Liver (tissue), 9 donors: ENCODE measurements around the gene A1CF. TPM values are rescaled to one million over a fixed set of nuclear protein-coding genes. Genes with fewer than 3 reads are reported as not detected.

ENCODE experiments used
- DNase-seq: peaks from one replicate; pipeline ENCODE4 v3.0.0-alpha.2; 2017; ENCODE audit warnings: low spot score
- H3K27ac ChIP-seq, 2 donors: one replicate each; pipeline ENCODE4 v1.7.0; 2013; ENCODE audit warnings: inconsistent platforms in 2 of 2, low read length in 2 of 2, control low read depth in 1 of 2, low read depth in 1 of 2, mild to moderate bottlenecking in 1 of 2
- H3K27me3 ChIP-seq, 4 donors: one replicate each; pipeline versions ENCODE4 v1.6.1 to v1.7.0; 2013; ENCODE audit warnings: low read length in 3 of 4, inconsistent platforms in 1 of 4, mild to moderate bottlenecking in 1 of 4, moderate library complexity in 1 of 4; ENCODE audit not compliant: control insufficient read depth in 4 of 4, insufficient read depth in 4 of 4
- H3K36me3 ChIP-seq, 4 donors: one replicate each; pipeline versions ENCODE4 v1.6.1 to v1.7.0; 2013; ENCODE audit warnings: low read length in 3 of 4, mild to moderate bottlenecking in 3 of 4, low read depth in 1 of 4, moderate library complexity in 1 of 4; ENCODE audit not compliant: control insufficient read depth in 4 of 4, insufficient read depth in 3 of 4
- H3K4me1 ChIP-seq, 4 donors: one replicate each; pipeline versions ENCODE4 v1.6.1 to v1.7.0; 2013; ENCODE audit warnings: low read length in 3 of 4, mild to moderate bottlenecking in 3 of 4, moderate library complexity in 1 of 4; ENCODE audit not compliant: control insufficient read depth in 4 of 4, insufficient read depth in 4 of 4
- H3K4me3 ChIP-seq, 3 donors: one replicate each; pipeline versions ENCODE4 v1.6.1 to v1.7.0; 2013; ENCODE audit warnings: low read length in 3 of 3, control low read depth in 1 of 3, low read depth in 1 of 3, mild to moderate bottlenecking in 1 of 3
- H3K9ac ChIP-seq, 2 donors: one replicate each; pipeline ENCODE4 v1.7.0; 2013; ENCODE audit warnings: low read length in 2 of 2, mild to moderate bottlenecking in 2 of 2, moderate library complexity in 2 of 2, control low read depth in 1 of 2, low read depth in 1 of 2
- H3K9me3 ChIP-seq, 4 donors: one replicate each; pipeline versions ENCODE4 v1.6.1 to v1.7.0; 2013; ENCODE audit warnings: low read length in 3 of 4; ENCODE audit not compliant: control insufficient read depth in 4 of 4
- ATF3 ChIP-seq: IDR thresholded peaks from 2 replicates; pipeline ENCODE4 v1.6.1; 2016; ENCODE audit warnings: antibody characterized with exemption
- CTCF ChIP-seq: fragments of 150-350 bp; IDR thresholded peaks from 2 replicates; pipeline ENCODE4 v1.5.1; 2017; ENCODE audit warnings: improper control_type of control experiment, low read depth, low read length; ENCODE audit not compliant: missing input control
- EGR1 ChIP-seq, 2 donors: IDR thresholded peaks; 2 replicates each; pipeline ENCODE4 v1.6.1; 2016 to 2018; ENCODE audit warnings: antibody characterized with exemption in 2 of 2, low read depth in 2 of 2
- FOXA1 ChIP-seq: IDR thresholded peaks from 2 replicates; pipeline ENCODE4 v1.6.1; 2016; ENCODE audit warnings: antibody characterized with exemption
- FOXA2 ChIP-seq: IDR thresholded peaks from 2 replicates; pipeline ENCODE4 v1.6.1; 2016; ENCODE audit warnings: antibody characterized with exemption
- GABPA ChIP-seq, 2 donors: IDR thresholded peaks in 1 of 2; conservative IDR thresholded peaks in 1 of 2; 2 replicates each; pipeline ENCODE4 v1.6.1; 2016; ENCODE audit warnings: antibody characterized with exemption in 2 of 2, mild to moderate bottlenecking in 1 of 2, moderate library complexity in 1 of 2
- HNF4G ChIP-seq: IDR thresholded peaks from 2 replicates; pipeline ENCODE4 v1.6.1; 2016; ENCODE audit warnings: antibody characterized with exemption
- MAX ChIP-seq: IDR thresholded peaks from 2 replicates; pipeline ENCODE4 v1.6.1; 2016; ENCODE audit warnings: antibody characterized with exemption
- NR2F2 ChIP-seq: IDR thresholded peaks from 2 replicates; pipeline ENCODE4 v1.6.1; 2016; ENCODE audit warnings: antibody characterized with exemption
- RAD21 ChIP-seq, 2 donors: IDR thresholded peaks; 2 replicates each; pipeline ENCODE4 v1.6.1; 2016; ENCODE audit warnings: antibody characterized with exemption in 2 of 2, mild to moderate bottlenecking in 2 of 2
- REST ChIP-seq: IDR thresholded peaks from 2 replicates; pipeline ENCODE4 v1.6.1; 2016; ENCODE audit warnings: antibody characterized with exemption, mild to moderate bottlenecking
- RXRA ChIP-seq, 2 donors: IDR thresholded peaks; 2 replicates each; pipeline ENCODE4 v1.6.1; 2017 to 2018; ENCODE audit warnings: antibody characterized with exemption in 2 of 2, mild to moderate bottlenecking in 1 of 2
- SP1 ChIP-seq: IDR thresholded peaks from 2 replicates; pipeline ENCODE4 v1.6.1; 2018; ENCODE audit warnings: antibody characterized with exemption, mild to moderate bottlenecking
- TAF1 ChIP-seq: conservative IDR thresholded peaks from 2 replicates; pipeline ENCODE4 v1.6.1; 2016; ENCODE audit warnings: antibody characterized with exemption, mild to moderate bottlenecking
- YY1 ChIP-seq: IDR thresholded peaks from 2 replicates; pipeline ENCODE4 v1.6.1; 2016; ENCODE audit warnings: antibody characterized with exemption, mild to moderate bottlenecking
- ZBTB33 ChIP-seq: IDR thresholded peaks from 2 replicates; pipeline ENCODE4 v1.6.1; 2016; ENCODE audit warnings: antibody characterized with exemption
- WGBS: extraction: QIAGEN DNeasy Blood & Tissue Kit; methylation state at CpG from one replicate; pipeline ENCODE4 v1.1.7; 2013; 5-methylcytosine and 5-hydroxymethylcytosine counted together
- polyA plus RNA-seq, 2 donors: library from polyadenylated mRNA; stranded (reverse) in 1 of 2; unstranded in 1 of 2; fragments of 200-250 nt in 1 of 2; fragments of >200 nt in 1 of 2; fragmentation: Nextera tagmentation in 1 of 2; extraction: Ambion mirVana in 1 of 2; gene quantifications; one replicate each; pipeline versions ENCODE4 v1.2.1 to v1.2.3, GENCODE V29; 2013 to 2015
- total RNA-seq, 2 donors: library from RNA; depleted of rRNA; stranded (reverse); fragments of >200 nt; gene quantifications; one replicate each; pipeline ENCODE4 v1.2.3, GENCODE V29; 2014
- donor health status: healthy.
- donor health status: healthy.
- donor health status: healthy.
- donor health status: healthy.
- donor health status: healthy.

Gene A1CF
- total and polyA plus RNA-seq, 4 donors: 31.8 to 198 (median 111) TPM

GRCh38 chr10:50892467-50892866 lies 7.0 kb upstream of the A1CF start:
- WGBS: 43% methylated on average over 2 of the region's 2 CpGs
- Histone ChIP-seq H3K27me3 (no peaks in the 10 kb centered on the region), H3K36me3 (no peaks in the 10 kb centered on the region), H3K9ac (no peak overlapping the region), H3K4me3 (no peak overlapping the region), H3K27ac (peak overlapping the region in 1 of 2 donors; percentile 28), H3K9me3 (no peaks in the 10 kb centered on the region), H3K4me1 (peaks cover 0 to 23% (median 13%) of the 10 kb centered on the region in 4 donors)
- no peak for TF ChIP-seq GABPA (IDR thresholded peaks at IDR 0.05 in 1 of 2, conservative IDR thresholded peaks at IDR 0.05 in 1 of 2)
- TF ChIP-seq TAF1: no peak
- no peak for TF ChIP-seq CTCF
- TF ChIP-seq EGR1 (IDR thresholded peaks at IDR 0.05; ENCODE audit: low read depth in 2 of 2): no peak
- TF ChIP-seq MAX: no peak
- no peak for TF ChIP-seq YY1
- no peak for TF ChIP-seq RXRA (IDR thresholded peaks at IDR 0.05)
- no peak for TF ChIP-seq ATF3
- TF ChIP-seq FOXA1: no peak
- no peak for TF ChIP-seq RAD21 (IDR thresholded peaks at IDR 0.05)
- no peak for TF ChIP-seq FOXA2
- no peak for TF ChIP-seq ZBTB33
- TF ChIP-seq HNF4G: no peak
- no peak for TF ChIP-seq SP1
- TF ChIP-seq REST: no peak
- TF ChIP-seq NR2F2: no peak
- DNase-seq: no peak

- Histone ChIP-seq H3K4me3 (peak overlapping the region; percentile 55 to 90 (median 79)), H3K36me3 (peaks cover 0 to 3% (median 0%) of the 10 kb centered on the region in 4 donors), H3K9ac (peak overlapping the region; percentile 84 to 96), H3K9me3 (no peaks in the 10 kb centered on the region), H3K27ac (peak overlapping the region; percentile 84 to 93), H3K4me1 (peaks cover 8 to 45% (median 24%) of the 10 kb centered on the region in 4 donors), H3K27me3 (no peaks in the 10 kb centered on the region)
- no peak for TF ChIP-seq SP1
- 19% methylated on average over 3 of the region's 3 CpGs for whole genome bisulfite sequencing
- no peak for DNase-seq
These were observed 1.1 kb downstream of the A1CF start for GRCh38 chr10:50884302-50884701.
